Liver (tissue), 3 donors: ENCODE measurements around the gene ZKSCAN5.

Source experiments
- EGR1 ChIP-seq, 2 donors: IDR thresholded peaks; 2 replicates each; pipeline ENCODE4 v1.6.1; 2016 to 2018; ENCODE audit warnings: antibody characterized with exemption in 2 of 2, low read depth in 2 of 2
- FOXA1 ChIP-seq: IDR thresholded peaks from 2 replicates; pipeline ENCODE4 v1.6.1; 2016; ENCODE audit warnings: antibody characterized with exemption
- GABPA ChIP-seq, 2 donors: IDR thresholded peaks in 1 of 2; conservative IDR thresholded peaks in 1 of 2; 2 replicates each; pipeline ENCODE4 v1.6.1; 2016; ENCODE audit warnings: antibody characterized with exemption in 2 of 2, mild to moderate bottlenecking in 1 of 2, moderate library complexity in 1 of 2
- JUND ChIP-seq, 2 donors: IDR thresholded peaks; 2 replicates each; pipeline ENCODE4 v1.6.1; 2016; ENCODE audit warnings: antibody characterized with exemption in 2 of 2
- RAD21 ChIP-seq, 2 donors: IDR thresholded peaks; 2 replicates each; pipeline ENCODE4 v1.6.1; 2016; ENCODE audit warnings: antibody characterized with exemption in 2 of 2, mild to moderate bottlenecking in 2 of 2
- RXRA ChIP-seq, 2 donors: IDR thresholded peaks; 2 replicates each; pipeline ENCODE4 v1.6.1; 2017 to 2018; ENCODE audit warnings: antibody characterized with exemption in 2 of 2, mild to moderate bottlenecking in 1 of 2
- SP1 ChIP-seq: IDR thresholded peaks from 2 replicates; pipeline ENCODE4 v1.6.1; 2018; ENCODE audit warnings: antibody characterized with exemption, mild to moderate bottlenecking
- TAF1 ChIP-seq: conservative IDR thresholded peaks from 2 replicates; pipeline ENCODE4 v1.6.1; 2016; ENCODE audit warnings: antibody characterized with exemption, mild to moderate bottlenecking
- YY1 ChIP-seq: IDR thresholded peaks from 2 replicates; pipeline ENCODE4 v1.6.1; 2016; ENCODE audit warnings: antibody characterized with exemption, mild to moderate bottlenecking
- TF ChIP-seq, protein P1 (sequence below): fragments of 150-350 bp; IDR thresholded peaks from 2 replicates; pipeline ENCODE4 v1.5.1; 2017; ENCODE audit warnings: improper control_type of control experiment, low read depth, low read length; ENCODE audit not compliant: missing input control
- TF ChIP-seq, protein P2 (sequence below): IDR thresholded peaks from 2 replicates; pipeline ENCODE4 v1.6.1; 2016; ENCODE audit warnings: antibody characterized with exemption
- TF ChIP-seq, protein P3 (sequence below): IDR thresholded peaks from 2 replicates; pipeline ENCODE4 v1.6.1; 2016; ENCODE audit warnings: antibody characterized with exemption
- TF ChIP-seq, protein P4 (sequence below): IDR thresholded peaks from 2 replicates; pipeline ENCODE4 v1.6.1; 2016; ENCODE audit warnings: antibody characterized with exemption, mild to moderate bottlenecking
- donor health status: healthy.
- donor health status: healthy.

DNA sequence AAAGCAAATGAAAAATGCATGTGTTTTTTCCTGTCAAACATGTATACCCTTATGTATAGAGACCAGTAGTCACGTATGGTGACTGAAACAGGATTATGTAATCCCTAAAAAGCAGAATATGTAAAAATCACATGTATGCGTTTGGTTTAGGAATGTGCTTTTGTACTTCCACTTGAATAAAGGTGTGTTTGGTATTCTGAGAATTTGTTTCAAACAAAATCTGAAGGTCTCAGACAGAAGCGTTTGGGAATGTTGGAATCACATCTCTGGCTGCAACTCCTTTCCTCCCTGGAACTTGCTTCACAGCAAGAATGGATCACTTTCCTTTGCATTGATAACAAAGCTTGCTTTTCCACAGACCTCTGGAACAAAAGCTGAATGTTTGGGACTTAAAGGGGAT is 71.8 kb downstream of the ZKSCAN5 start:
- TF ChIP-seq, protein P1, sequence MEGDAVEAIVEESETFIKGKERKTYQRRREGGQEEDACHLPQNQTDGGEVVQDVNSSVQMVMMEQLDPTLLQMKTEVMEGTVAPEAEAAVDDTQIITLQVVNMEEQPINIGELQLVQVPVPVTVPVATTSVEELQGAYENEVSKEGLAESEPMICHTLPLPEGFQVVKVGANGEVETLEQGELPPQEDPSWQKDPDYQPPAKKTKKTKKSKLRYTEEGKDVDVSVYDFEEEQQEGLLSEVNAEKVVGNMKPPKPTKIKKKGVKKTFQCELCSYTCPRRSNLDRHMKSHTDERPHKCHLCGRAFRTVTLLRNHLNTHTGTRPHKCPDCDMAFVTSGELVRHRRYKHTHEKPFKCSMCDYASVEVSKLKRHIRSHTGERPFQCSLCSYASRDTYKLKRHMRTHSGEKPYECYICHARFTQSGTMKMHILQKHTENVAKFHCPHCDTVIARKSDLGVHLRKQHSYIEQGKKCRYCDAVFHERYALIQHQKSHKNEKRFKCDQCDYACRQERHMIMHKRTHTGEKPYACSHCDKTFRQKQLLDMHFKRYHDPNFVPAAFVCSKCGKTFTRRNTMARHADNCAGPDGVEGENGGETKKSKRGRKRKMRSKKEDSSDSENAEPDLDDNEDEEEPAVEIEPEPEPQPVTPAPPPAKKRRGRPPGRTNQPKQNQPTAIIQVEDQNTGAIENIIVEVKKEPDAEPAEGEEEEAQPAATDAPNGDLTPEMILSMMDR: no peak
- TF ChIP-seq SP1 (no peak), RAD21 (IDR thresholded peaks at IDR 0.05) (no peak), FOXA1 (no peak), JUND (IDR thresholded peaks at IDR 0.05) (no peak), YY1 (no peak), EGR1 (IDR thresholded peaks at IDR 0.05; ENCODE audit: low read depth in 2 of 2) (no peak), GABPA (IDR thresholded peaks at IDR 0.05 in 1 of 2, conservative IDR thresholded peaks at IDR 0.05 in 1 of 2) (no peak), TAF1 (no peak), RXRA (IDR thresholded peaks at IDR 0.05) (no peak)
- TF ChIP-seq, protein P2, sequence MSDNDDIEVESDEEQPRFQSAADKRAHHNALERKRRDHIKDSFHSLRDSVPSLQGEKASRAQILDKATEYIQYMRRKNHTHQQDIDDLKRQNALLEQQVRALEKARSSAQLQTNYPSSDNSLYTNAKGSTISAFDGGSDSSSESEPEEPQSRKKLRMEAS: no peak
- TF ChIP-seq, protein P3, sequence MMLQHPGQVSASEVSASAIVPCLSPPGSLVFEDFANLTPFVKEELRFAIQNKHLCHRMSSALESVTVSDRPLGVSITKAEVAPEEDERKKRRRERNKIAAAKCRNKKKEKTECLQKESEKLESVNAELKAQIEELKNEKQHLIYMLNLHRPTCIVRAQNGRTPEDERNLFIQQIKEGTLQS: no peak
- TF ChIP-seq, protein P4, sequence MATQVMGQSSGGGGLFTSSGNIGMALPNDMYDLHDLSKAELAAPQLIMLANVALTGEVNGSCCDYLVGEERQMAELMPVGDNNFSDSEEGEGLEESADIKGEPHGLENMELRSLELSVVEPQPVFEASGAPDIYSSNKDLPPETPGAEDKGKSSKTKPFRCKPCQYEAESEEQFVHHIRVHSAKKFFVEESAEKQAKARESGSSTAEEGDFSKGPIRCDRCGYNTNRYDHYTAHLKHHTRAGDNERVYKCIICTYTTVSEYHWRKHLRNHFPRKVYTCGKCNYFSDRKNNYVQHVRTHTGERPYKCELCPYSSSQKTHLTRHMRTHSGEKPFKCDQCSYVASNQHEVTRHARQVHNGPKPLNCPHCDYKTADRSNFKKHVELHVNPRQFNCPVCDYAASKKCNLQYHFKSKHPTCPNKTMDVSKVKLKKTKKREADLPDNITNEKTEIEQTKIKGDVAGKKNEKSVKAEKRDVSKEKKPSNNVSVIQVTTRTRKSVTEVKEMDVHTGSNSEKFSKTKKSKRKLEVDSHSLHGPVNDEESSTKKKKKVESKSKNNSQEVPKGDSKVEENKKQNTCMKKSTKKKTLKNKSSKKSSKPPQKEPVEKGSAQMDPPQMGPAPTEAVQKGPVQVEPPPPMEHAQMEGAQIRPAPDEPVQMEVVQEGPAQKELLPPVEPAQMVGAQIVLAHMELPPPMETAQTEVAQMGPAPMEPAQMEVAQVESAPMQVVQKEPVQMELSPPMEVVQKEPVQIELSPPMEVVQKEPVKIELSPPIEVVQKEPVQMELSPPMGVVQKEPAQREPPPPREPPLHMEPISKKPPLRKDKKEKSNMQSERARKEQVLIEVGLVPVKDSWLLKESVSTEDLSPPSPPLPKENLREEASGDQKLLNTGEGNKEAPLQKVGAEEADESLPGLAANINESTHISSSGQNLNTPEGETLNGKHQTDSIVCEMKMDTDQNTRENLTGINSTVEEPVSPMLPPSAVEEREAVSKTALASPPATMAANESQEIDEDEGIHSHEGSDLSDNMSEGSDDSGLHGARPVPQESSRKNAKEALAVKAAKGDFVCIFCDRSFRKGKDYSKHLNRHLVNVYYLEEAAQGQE: no peak
